Transverse colon (tissue), 4 donors: ENCODE results near the gene PLXDC2. TPM values are rescaled to one million over a fixed set of nuclear protein-coding genes. Genes with fewer than 3 reads are reported as not detected.

ENCODE experiments used
- DNase-seq: peaks from one replicate; pipeline ENCODE4 v3.0.0-alpha.2; 2019
- H3K27ac ChIP-seq, 4 donors: fragments of 200-600 bp; sonication (generic); 2 replicates each; pipeline ENCODE4 v1.5.1; 2016 to 2018; ENCODE audit warnings: inconsistent platforms in 4 of 4
- H3K27me3 ChIP-seq: fragments of 200-600 bp; sonication (generic); 2 replicates; pipeline ENCODE4 v1.5.1; 2017; ENCODE audit warnings: inconsistent platforms
- H3K36me3 ChIP-seq, 4 donors: fragments of 200-600 bp; sonication (generic); 2 replicates each; pipeline ENCODE4 v1.5.1; 2017 to 2019; ENCODE audit warnings: inconsistent platforms in 4 of 4
- H3K4me1 ChIP-seq, 4 donors: fragments of 200-600 bp; sonication (generic); 2 replicates each; pipeline ENCODE4 v1.5.1; 2017 to 2020; ENCODE audit warnings: inconsistent platforms in 4 of 4
- H3K4me3 ChIP-seq, 4 donors: fragments of 200-600 bp; sonication (generic); 1 replicate in 1 of 4; 2 replicates in 3 of 4; pipeline versions ENCODE4 v1.5.1 to v1.6.1; 2017 to 2019; ENCODE audit warnings: inconsistent platforms in 4 of 4
- H3K9me3 ChIP-seq, 2 donors: fragments of 200-600 bp; sonication (generic); 2 replicates each; pipeline ENCODE4 v1.5.1; 2017 to 2019; ENCODE audit warnings: inconsistent platforms in 2 of 2
- EP300 ChIP-seq: sonication (generic); formaldehyde crosslinking; IDR thresholded peaks from one replicate; pipeline ENCODE4 v1.6.1; 2017; ENCODE audit warnings: antibody characterized with exemption, low read depth
- POLR2A ChIP-seq: fragments of 450-650 bp; IDR thresholded peaks from one replicate; pipeline ENCODE4 v1.6.1; 2016; ENCODE audit warnings: antibody characterized with exemption, mild to moderate bottlenecking, moderate library complexity
- POLR2AphosphoS5 ChIP-seq, 3 donors: sonication (generic); formaldehyde crosslinking; IDR thresholded peaks; one replicate each; pipeline ENCODE4 v1.6.1; 2016; ENCODE audit warnings: antibody characterized with exemption in 3 of 3
- WGBS, 2 donors: methylation state at CpG; one replicate each; pipeline ENCODE4 v1.1.5; 2018; ENCODE audit warnings: low coverage in 1 of 2; 5-methylcytosine and 5-hydroxymethylcytosine counted together
- in situ Hi-C, 4 donors: fragments of 200-750 bp; cut with MboI; loops; one replicate each; pipeline versions ENCODE4 v1.15.0 to v1.15.1; 2017; ENCODE audit warnings: low sequenced_read_pairs in 3 of 4, low pct_ligation_motif_present in 1 of 4, low pct_unique_long_range_greater_than_20kb in 1 of 4
- intact Hi-C: fragments of 100-400 bp; cut with DNase I; formaldehyde crosslinking; loops from one replicate; pipeline ENCODE4 v1.15.1; 2023; ENCODE audit warnings: low total_unique reads
- total RNA-seq, 4 donors: library from RNA; depleted of rRNA; stranded (reverse); fragments of >200 nt; gene quantifications; one replicate each; pipeline ENCODE4 v1.1.0, GENCODE V29; 2016
- TF ChIP-seq, protein P1 (sequence below), 5 experiments: fragments of 200-600 bp in 3 of 5; fragments of 450-650 bp in 2 of 5; sonication (generic) in 3 of 5; IDR thresholded peaks; 1 replicate in 2 of 5; 2 replicates in 3 of 5; pipeline ENCODE4 v1.5.1; 2016 to 2017; ENCODE audit warnings: antibody characterized with exemption in 5 of 5, inconsistent platforms in 3 of 5, mild to moderate bottlenecking in 2 of 5, moderate library complexity in 1 of 5

The PLXDC2 gene
- total RNA-seq, 4 donors from 2014 or later = 12.0 to 32.2 (median 20.3) TPM

DNA sequence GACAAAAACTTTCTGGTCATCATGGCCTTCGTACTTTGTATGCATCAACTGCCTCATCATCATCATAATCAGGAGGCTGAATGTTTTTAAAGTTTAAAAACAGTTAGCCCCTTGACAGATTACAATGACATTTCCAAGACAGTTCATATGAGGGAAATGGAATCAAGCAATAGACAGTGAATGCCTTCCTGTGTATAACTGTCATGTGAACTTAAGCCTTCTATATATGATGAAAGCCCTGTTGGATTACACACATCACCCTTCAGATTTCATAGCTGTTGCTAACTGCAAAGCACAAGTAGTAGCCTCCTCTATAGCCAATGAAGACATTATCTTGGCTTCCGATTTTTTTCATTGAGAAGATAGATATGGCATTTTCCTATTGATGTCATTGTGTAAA is 154.0 kb downstream of the PLXDC2 start:
- WGBS, 2 donors = 73 to 87% methylated on average over 2 of the region's 2 CpGs
- no peak overlapping the region for H3K27ac ChIP-seq
- no peaks in the 10 kb centered on the region for H3K27me3 ChIP-seq
- no peak for TF ChIP-seq POLR2AphosphoS5 (IDR thresholded peaks at IDR 0.05)
- no peak for TF ChIP-seq POLR2A
- no peak for TF ChIP-seq EP300
- TF ChIP-seq, protein P1, sequence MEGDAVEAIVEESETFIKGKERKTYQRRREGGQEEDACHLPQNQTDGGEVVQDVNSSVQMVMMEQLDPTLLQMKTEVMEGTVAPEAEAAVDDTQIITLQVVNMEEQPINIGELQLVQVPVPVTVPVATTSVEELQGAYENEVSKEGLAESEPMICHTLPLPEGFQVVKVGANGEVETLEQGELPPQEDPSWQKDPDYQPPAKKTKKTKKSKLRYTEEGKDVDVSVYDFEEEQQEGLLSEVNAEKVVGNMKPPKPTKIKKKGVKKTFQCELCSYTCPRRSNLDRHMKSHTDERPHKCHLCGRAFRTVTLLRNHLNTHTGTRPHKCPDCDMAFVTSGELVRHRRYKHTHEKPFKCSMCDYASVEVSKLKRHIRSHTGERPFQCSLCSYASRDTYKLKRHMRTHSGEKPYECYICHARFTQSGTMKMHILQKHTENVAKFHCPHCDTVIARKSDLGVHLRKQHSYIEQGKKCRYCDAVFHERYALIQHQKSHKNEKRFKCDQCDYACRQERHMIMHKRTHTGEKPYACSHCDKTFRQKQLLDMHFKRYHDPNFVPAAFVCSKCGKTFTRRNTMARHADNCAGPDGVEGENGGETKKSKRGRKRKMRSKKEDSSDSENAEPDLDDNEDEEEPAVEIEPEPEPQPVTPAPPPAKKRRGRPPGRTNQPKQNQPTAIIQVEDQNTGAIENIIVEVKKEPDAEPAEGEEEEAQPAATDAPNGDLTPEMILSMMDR (IDR thresholded peaks at IDR 0.05) = no peak
- H3K9me3 ChIP-seq = no peaks in the 10 kb centered on the region
- peaks cover 0 to 7% (median 0%) of the 10 kb centered on the region in 4 donors for H3K4me1 ChIP-seq
- no peak for DNase-seq
- intact Hi-C loops = no loop called here
- in situ Hi-C loops = no loop called here
- H3K4me3 ChIP-seq = no peak overlapping the region
- H3K36me3 ChIP-seq = no peaks in the 10 kb centered on the region

DNA sequence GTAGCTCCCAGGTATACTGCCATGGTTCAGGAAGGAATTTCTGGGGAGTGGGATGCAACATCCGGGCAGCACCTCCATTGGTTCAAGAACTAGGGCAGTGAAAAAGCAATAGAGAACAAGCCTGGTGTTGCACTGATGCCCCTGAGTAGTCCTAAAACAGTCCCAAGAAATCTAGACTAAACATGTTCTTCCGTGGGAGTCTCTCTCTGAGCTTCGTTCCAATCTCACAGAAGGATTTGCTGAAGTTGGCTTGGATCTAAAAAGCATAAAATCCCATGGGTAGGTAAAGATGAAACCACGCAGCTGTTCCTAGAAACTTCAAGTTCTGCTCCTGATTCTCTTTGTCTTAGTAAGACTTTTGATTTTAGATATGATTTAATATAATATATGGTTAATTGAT is 154.5 kb downstream of the PLXDC2 start:
- no peak for DNase-seq
- Histone ChIP-seq H3K4me1 (peaks cover 0 to 7% (median 0%) of the 10 kb centered on the region in 4 donors), H3K36me3 (no peaks in the 10 kb centered on the region), H3K27me3 (no peaks in the 10 kb centered on the region), H3K27ac (no peak overlapping the region), H3K4me3 (no peak overlapping the region), H3K9me3 (no peaks in the 10 kb centered on the region)
- in situ Hi-C loops = no loop called here
- intact Hi-C loops = no loop called here
- 65 to 72% methylated on average over 3 to 4 of the region's 4 CpGs for WGBS, 2 donors
- TF ChIP-seq EP300 (no peak), POLR2A (no peak), POLR2AphosphoS5 (IDR thresholded peaks at IDR 0.05) (no peak)
- TF ChIP-seq, protein P1 (IDR thresholded peaks at IDR 0.05) = no peak

DNA sequence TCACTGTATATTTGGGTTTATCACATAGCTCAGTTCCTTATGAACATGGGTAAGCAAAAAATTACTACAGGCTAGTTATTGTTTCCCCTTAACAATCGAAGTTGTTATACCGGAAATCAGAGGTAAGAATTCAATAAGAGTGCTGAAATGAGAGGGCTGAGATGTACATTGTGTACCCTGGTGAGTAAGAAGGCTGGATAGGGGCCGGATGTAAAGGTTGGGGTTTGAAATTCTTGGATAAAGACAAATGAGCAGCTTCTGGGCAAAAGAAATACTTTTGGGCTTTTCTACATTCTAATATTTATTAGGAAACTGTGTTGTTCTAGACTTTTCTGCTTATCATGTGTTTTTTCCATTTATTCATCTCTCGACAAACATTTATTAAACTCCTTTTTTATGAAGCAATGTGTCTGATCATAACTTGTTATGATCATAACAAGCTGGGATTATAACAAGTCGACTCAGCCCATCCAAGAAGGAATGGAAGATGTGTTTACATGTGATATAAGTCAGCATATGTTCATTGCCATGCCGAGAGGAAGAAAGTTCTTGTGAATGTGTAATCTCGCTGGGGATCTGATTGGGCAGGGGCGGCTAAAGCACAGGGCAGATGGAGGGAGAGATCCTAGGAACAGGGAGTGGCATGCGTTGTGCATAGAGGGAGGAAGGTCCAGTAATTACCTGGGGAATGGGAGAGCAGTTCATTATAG is 155.3 kb downstream of the PLXDC2 start:
- no peak for DNase-seq
- H3K27me3 ChIP-seq = no peaks in the 10 kb centered on the region
- in situ Hi-C loops (no loop called here), intact Hi-C loops (no loop called here)
- no peak overlapping the region for H3K4me3 ChIP-seq
- no peaks in the 10 kb centered on the region for H3K36me3 ChIP-seq
- TF ChIP-seq, protein P1 (IDR thresholded peaks at IDR 0.05) = no peak
- TF ChIP-seq EP300 (no peak), POLR2AphosphoS5 (IDR thresholded peaks at IDR 0.05) (no peak), POLR2A (no peak)
- H3K9me3 ChIP-seq = no peaks in the 10 kb centered on the region
- WGBS, 2 donors = 58 to 67% methylated on average over 9 of the region's 9 CpGs
- peaks cover 0 to 7% (median 0%) of the 10 kb centered on the region in 4 donors for H3K4me1 ChIP-seq
- no peak overlapping the region for H3K27ac ChIP-seq

DNA sequence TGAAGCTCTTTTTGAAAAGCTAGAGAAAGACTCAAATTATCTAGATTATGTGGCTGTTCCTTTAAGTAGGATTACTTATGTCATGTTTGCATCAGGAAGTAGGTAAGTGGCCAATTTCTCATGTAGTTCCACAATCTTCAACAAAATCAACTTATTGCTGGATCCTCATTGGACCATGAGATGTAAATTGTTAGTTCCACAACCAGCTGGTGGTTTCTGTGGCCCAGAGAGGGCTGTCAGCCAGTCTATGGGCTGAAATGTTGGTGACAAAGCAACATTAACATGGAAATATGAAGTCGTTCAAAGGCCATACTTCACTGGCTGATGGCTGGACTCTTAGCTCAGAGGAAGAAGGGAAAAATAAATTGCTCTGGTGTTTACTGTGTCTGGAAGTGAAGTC is 157.9 kb downstream of the PLXDC2 start:
- Histone ChIP-seq H3K27ac (no peak overlapping the region), H3K4me1 (peaks cover 0 to 7% (median 0%) of the 10 kb centered on the region in 4 donors), H3K36me3 (no peaks in the 10 kb centered on the region), H3K4me3 (no peak overlapping the region), H3K27me3 (no peaks in the 10 kb centered on the region), H3K9me3 (no peaks in the 10 kb centered on the region)
- WGBS, 2 donors = 47% methylated on average over 1 of the region's 1 CpG; no CpG with 5 or more reads in 1 of the 2 donors
- no peak for DNase-seq
- TF ChIP-seq, protein P1 (IDR thresholded peaks at IDR 0.05) = no peak
- TF ChIP-seq POLR2AphosphoS5 (IDR thresholded peaks at IDR 0.05) = no peak
- TF ChIP-seq POLR2A = no peak
- TF ChIP-seq EP300 = no peak
- intact Hi-C loops = no loop called here
- in situ Hi-C loops = no loop called here
